ENCODE data around the gene IL6ST.

- TF ChIP-seq POLR2A (IDR thresholded peaks at IDR 0.05), result no peak
- TF ChIP-seq CTCF (IDR thresholded peaks at IDR 0.05), result no peak
These were observed 60.0 kb downstream of the IL6ST start for GRCh38 chr5:55934720-55935119.

Measured in breast epithelium (tissue), 3 donors.